ENCODE data around the gene ADAM12.

The ADAM12 gene

GRCh38 chr10:126420567-126421300 is 32.5 kb upstream of the ADAM12 start:
- DNase-seq (ENCODE audit: extremely low read depth, low read depth), result peak; percentile 34
- TF ChIP-seq, protein P1, sequence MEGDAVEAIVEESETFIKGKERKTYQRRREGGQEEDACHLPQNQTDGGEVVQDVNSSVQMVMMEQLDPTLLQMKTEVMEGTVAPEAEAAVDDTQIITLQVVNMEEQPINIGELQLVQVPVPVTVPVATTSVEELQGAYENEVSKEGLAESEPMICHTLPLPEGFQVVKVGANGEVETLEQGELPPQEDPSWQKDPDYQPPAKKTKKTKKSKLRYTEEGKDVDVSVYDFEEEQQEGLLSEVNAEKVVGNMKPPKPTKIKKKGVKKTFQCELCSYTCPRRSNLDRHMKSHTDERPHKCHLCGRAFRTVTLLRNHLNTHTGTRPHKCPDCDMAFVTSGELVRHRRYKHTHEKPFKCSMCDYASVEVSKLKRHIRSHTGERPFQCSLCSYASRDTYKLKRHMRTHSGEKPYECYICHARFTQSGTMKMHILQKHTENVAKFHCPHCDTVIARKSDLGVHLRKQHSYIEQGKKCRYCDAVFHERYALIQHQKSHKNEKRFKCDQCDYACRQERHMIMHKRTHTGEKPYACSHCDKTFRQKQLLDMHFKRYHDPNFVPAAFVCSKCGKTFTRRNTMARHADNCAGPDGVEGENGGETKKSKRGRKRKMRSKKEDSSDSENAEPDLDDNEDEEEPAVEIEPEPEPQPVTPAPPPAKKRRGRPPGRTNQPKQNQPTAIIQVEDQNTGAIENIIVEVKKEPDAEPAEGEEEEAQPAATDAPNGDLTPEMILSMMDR (IDR thresholded peaks at IDR 0.05; ENCODE audit: low read depth, low read length), result no peak

- TF ChIP-seq, protein P1 (IDR thresholded peaks at IDR 0.05; ENCODE audit: low read depth, low read length), result no peak
- DNase-seq (ENCODE audit: extremely low read depth, low read depth), result no peak
These were observed 29.0 kb upstream of the ADAM12 start for GRCh38 chr10:126417220-126417825.

GRCh38 chr10:126409821-126410220 is 21.5 kb upstream of the ADAM12 start:
- TF ChIP-seq, protein P1 (IDR thresholded peaks at IDR 0.05; ENCODE audit: low read depth, low read length), result no peak
- no peak for DNase-seq (ENCODE audit: extremely low read depth, low read depth)

DNA sequence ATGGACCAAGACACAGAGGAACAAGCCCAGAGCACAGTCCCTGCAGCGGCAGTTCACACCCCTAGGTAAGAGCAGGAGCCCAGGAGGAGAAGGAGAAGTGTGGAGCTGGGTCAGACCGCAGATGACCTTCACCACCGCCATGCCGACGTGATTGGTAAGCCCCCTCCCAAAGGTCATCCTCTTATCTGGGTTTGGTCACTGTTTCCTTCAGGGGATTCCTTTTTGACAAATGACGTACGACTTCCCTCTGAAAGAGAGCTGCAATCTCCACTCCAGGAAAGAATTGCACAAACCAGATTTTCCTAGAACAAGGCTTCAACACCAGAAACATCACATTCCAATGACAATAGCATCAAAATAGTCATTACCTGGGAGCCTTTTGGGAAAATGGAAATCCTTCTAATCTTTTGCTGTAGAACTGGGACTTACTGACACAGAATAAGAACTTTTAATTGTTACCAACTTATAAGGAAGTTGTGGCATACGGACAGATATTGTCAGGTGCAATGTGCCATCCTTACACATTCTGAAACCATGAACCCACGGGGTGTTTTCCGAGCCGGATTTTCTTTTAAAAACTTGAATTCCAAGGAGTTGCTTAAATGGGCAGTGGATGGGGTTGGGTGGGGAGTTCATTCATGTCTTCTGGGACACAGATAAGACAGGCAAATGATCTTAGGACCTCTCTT is 20.8 kb upstream of the ADAM12 start:
- TF ChIP-seq, protein P1 (IDR thresholded peaks at IDR 0.05; ENCODE audit: low read depth, low read length), result no peak
- DNase-seq (ENCODE audit: extremely low read depth, low read depth), result no peak

DNA sequence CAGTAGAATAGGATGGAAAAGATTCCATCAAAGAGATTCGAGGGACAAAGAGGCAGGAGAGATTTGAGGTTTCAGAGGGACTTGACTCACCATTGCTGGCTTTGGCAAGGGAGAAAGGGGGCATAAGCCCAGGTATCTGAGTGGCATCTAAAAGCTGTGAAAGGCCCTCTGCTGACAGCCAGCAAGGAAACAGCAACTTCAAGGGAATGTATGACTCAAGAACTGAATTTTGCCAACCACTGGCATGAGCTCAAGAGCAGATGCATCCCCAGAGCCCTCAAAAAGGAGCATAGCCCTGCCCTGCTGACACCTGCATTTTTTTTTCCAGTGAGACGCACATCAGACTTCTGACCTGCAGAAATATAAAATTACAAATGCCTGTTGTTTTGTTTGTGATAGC is 19.6 kb upstream of the ADAM12 start:
- no peak for DNase-seq (ENCODE audit: extremely low read depth, low read depth)
- TF ChIP-seq, protein P1 (IDR thresholded peaks at IDR 0.05; ENCODE audit: low read depth, low read length), result no peak

GRCh38 chr10:126405239-126405775 is 17.0 kb upstream of the ADAM12 start:
- no peak for DNase-seq (ENCODE audit: extremely low read depth, low read depth)
- TF ChIP-seq, protein P1 (IDR thresholded peaks at IDR 0.05; ENCODE audit: low read depth, low read length), result no peak

All from AG09319 (cell line).